Subcutaneous adipose tissue (tissue), 4 donors: ENCODE data around the gene PTGES. TPM values are rescaled to one million over a fixed set of nuclear protein-coding genes. Genes with fewer than 3 reads are reported as not detected.

Source experiments
- total RNA-seq, 4 donors: library from RNA; depleted of rRNA; stranded (reverse); fragments of >200 nt; gene quantifications; one replicate each; pipeline ENCODE4 v1.1.0, GENCODE V29; 2016
- TF ChIP-seq, protein P1 (sequence below): fragments of 450-650 bp; IDR thresholded peaks from one replicate; pipeline ENCODE4 v1.5.1; 2016; ENCODE audit warnings: low read depth, mild to moderate bottlenecking, control low read depth, antibody characterized with exemption, moderate library complexity

PTGES gene
- total RNA-seq, 4 donors from 2014 or later = 12.8 to 34.5 (median 20.6) TPM

DNA sequence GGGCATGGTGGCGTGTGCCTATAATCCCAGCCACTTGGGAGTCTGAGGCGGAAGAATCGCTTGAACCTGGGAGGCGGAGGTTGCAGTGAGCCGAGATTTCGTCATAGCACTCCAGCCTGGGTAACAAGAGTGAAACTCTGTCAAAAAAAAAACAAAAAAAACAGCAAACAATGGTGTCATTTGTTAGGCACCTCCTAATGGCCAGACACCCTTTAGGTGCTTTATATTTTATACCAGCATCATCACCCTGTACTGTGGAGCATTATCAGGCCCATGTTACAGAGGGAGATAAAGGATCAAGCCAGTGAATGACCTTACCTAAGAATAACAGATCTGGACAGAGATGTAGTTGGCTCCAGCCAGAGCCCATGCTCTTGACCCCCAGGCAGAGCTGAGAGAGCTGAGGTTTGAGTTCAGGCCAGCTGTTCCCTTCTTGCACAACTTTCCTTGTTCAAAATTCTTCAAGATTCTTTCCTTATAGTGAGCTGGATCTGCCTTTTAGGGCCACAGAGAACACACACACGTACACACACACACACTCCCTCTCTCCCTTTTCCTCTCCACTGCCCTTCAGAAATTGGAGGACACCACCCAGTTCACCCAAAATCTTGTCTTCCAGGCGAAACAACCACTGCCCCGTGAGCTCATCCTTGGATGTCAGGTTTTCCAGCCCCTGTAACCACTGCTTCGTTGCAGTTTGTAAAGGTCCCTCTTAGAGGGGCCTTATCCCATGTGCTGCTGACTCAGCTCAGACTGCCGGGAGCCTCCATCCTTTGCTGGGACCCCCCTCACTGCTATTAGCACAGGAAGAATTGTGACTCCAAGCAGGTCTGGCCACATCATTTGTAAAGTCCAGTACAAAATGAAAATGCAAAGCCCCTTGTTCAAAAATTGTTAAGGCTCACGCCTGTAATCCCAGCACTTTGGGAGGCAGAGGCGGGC is 10.4 kb upstream of the PTGES start:
- TF ChIP-seq, protein P1, sequence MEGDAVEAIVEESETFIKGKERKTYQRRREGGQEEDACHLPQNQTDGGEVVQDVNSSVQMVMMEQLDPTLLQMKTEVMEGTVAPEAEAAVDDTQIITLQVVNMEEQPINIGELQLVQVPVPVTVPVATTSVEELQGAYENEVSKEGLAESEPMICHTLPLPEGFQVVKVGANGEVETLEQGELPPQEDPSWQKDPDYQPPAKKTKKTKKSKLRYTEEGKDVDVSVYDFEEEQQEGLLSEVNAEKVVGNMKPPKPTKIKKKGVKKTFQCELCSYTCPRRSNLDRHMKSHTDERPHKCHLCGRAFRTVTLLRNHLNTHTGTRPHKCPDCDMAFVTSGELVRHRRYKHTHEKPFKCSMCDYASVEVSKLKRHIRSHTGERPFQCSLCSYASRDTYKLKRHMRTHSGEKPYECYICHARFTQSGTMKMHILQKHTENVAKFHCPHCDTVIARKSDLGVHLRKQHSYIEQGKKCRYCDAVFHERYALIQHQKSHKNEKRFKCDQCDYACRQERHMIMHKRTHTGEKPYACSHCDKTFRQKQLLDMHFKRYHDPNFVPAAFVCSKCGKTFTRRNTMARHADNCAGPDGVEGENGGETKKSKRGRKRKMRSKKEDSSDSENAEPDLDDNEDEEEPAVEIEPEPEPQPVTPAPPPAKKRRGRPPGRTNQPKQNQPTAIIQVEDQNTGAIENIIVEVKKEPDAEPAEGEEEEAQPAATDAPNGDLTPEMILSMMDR = no peak

DNA sequence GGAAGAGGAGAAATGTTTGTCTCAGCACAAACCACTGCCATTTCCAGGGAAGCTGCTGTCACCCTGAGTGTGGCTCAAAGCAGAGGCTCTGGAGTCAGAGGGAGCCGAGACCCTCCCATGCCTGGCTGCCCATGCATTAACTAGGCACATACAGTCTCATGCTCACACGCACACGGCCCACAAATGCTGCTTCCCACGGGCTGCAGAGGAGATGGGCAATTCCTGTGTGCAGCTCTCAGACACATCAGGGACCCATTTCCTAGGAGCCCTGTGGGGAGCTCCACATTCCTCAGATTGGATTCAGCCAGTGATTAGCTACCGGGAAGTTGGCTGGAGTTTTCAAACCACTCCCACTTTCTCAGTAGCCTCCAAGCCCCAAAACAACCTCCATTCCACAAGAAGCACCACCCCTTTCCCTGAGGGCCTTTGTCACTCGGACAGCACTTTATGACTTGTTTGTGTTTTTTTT is 9.1 kb upstream of the PTGES start:
- TF ChIP-seq, protein P1 = no peak

DNA sequence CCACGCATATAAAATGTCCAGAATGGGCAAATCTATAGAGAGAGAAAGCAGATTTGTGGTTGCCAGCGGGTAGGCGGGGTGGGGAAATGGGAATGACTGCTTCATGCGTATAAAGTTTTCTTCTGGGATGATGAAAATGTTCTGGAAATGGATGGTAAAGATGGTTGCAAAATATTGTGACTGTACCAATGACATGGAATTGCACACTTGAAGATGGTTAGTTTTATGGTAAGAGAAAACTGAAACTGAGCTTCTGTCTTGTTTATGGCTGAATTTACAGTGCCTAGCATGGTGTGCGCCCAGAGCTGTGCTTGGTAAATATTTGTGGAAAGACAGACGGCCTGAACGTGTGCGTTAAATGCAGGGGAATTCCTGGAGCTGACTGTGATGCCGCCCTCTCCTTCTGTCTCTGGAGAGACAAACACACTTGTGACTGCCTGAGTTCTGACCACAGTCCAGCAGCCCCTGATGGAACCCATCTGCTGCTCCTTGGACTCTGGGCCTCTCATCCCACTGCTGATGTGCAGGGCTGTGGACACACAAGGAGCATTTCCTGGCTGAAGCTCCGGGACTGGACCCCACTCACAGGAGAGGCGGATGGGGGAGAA is 8.6 kb upstream of the PTGES start:
- TF ChIP-seq, protein P1 = no peak

DNA sequence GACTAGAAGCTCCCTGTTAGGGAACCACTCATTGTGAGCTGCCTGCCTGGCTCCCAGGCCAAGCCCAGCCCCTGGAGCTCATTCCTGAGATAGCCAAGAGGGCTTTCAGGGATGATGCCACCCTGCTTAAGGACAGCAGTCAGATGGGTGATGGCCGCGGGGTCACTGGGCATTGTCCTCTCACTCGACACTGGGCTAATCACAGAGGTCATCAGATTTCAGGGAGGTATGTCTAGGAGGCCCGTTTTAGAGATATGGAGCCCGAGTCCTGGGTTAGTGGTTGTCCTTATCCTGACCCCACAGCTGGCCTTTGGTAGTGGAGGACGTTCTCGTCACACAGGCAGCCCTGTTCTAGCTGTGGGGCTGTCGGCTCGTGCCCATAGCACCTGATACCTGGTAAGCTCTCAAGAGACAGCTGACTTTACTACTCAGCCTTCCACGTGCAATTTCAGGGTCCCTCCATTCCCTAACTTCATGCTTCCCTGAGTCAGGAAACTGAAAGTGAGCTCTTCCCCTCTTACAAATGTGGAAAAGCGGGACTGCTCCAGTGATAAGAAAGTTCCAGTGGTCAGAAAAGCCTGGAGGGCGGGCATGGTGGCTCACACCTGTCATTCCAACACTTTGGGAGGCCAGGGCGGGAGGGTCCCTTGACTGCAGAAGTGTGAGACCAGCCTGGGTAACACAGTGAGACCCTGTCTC is 7.1 kb upstream of the PTGES start:
- TF ChIP-seq, protein P1 = no peak

DNA sequence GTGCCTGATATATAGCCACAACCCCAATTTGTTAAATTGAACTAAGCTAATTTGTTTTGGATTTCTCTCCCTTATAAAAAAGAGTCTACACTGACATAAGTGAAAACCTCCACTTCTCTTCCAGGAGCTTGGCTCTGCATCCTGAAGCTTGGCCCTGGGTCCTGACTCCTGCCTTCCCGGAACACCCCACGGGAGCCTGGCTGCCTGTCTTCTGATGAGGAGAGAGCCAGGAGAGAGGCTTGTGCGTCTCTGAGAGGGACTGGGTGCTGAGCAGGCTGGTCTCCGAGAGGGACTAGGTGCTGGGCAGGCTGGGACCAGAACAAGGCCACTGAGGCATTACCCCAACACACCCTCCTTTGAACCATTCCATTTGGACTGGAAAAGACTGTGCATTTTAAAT is 6.5 kb upstream of the PTGES start:
- TF ChIP-seq, protein P1 = no peak

DNA sequence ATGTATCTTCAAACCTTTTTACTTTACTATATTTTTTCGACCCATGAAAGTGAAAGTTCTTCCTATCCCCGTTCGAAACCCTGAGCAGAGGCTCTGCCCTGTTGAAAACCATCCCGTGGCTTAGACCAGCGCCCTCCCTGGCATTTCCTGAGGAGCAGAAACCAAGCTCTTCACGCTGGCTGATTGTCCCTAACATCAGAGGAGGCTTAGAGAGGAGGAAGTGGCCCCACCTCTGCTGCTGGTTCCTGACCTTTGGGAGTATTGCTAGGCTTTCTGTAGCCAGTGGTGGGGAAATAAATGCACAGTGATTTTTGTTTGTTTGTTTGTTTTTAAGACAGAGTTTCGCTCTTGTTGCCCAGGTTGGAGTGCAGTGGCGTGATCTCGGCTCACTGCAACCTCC is 4.2 kb upstream of the PTGES start:
- TF ChIP-seq, protein P1 = no peak

DNA sequence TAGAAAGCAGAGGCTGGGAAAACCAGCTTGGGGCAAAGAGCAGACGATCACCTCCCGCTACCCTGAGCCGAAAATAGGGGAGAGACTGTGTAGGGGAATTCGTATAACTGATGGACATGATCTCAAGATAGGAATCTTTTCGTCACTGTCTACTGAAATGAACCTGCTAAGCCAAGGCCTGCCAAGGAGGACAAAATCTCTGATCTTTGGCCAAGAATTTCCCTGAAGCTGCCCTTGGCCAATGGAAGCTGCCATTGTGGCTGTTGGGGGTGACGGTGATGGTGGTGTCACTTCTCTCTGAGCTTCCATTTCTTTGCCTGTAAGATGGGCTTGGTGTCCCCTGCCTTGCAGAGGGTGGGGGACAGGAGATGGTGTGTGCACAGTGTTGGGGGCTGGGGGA is 3.3 kb upstream of the PTGES start:
- TF ChIP-seq, protein P1 = no peak
